Motor neuron (in vitro differentiated cells): ENCODE measurements around the gene C1orf21. TPM values are rescaled to one million over a fixed set of nuclear protein-coding genes. Genes with fewer than 3 reads are reported as not detected.

Experiments
- ATAC-seq, 8 experiments: fragments of 200-7000 bp; cut with Tn5 transposase; replicated peaks in 6 of 8; 2 replicates each; pipeline ENCODE4 v1.8.0; 2021; ENCODE audit warnings: mild to moderate bottlenecking in 8 of 8, moderate library complexity in 8 of 8
- H3K27ac ChIP-seq, 2 donors: fragments of 250-450 bp; sonication (Bioruptor Pico); 2 replicates each; pipeline ENCODE4 v1.9.0; 2021; ENCODE audit warnings: antibody characterized with exemption in 2 of 2, mild to moderate bottlenecking in 2 of 2, moderate library complexity in 1 of 2
- H3K4me1 ChIP-seq, 2 donors: fragments of 250-450 bp; sonication (Bioruptor Pico); replicated peaks in 1 of 2; 2 replicates each; pipeline ENCODE4 v1.6.1; 2021; ENCODE audit warnings: antibody characterized with exemption in 2 of 2, mild to moderate bottlenecking in 2 of 2, moderate library complexity in 1 of 2
- H3K4me3 ChIP-seq, 5 donors: fragments of 250-450 bp; sonication (Bioruptor Pico); 2 replicates each; pipeline ENCODE4 v1.9.0; 2021; ENCODE audit warnings: antibody characterized with exemption in 5 of 5, mild to moderate bottlenecking in 5 of 5, moderate library complexity in 4 of 5
- WGBS, 10 experiments: fragments of 450-650 bp; shearing (Covaris generic); methylation state at CpG; one replicate each; pipeline ENCODE4 v1.0.0; 2022; 5-methylcytosine and 5-hydroxymethylcytosine counted together
- in situ Hi-C, 9 experiments: fragments of 400-800 bp; cut with MboI; loops; one replicate each; pipeline ENCODE4 v1.15.0; 2021; ENCODE audit warnings: low sequenced_read_pairs in 9 of 9, low pct_unique_long_range_greater_than_20kb in 2 of 9; ENCODE audit not compliant: unreplicated experiment in 9 of 9
- total RNA-seq, 8 experiments: library from RNA; unstranded; fragments of 300-600 nt; gene quantifications; 2 replicates each; pipeline versions ENCODE4 v1.2.3 to v1.2.4, GENCODE V29; 2022

The C1orf21 gene
- total RNA-seq, 8 experiments from 2014 or later: 0.49 to 43.9 (median 17.9) TPM

- ATAC-seq: no peak
- WGBS, 10 experiments: 43 to 96% (median 91%) methylated on average over 1 to 7 of the region's 7 CpGs
- Histone ChIP-seq H3K4me3 (no peak overlapping the region), H3K27ac (no peak overlapping the region), H3K4me1 (peaks cover 7 to 13% of the 10 kb centered on the region in 2 donors)
- in situ Hi-C loops: no loop called here
Measured at GRCh38 chr1:184465489-184466146, 78.8 kb downstream of the C1orf21 start.

- Histone ChIP-seq H3K27ac (no peak overlapping the region), H3K4me1 (peaks cover 0 to 13% of the 10 kb centered on the region in 2 donors), H3K4me3 (no peak overlapping the region)
- in situ Hi-C loops: no loop called here
- peak in 2 of 8 experiments; percentile 16 to 17 for ATAC-seq
Measured at GRCh38 chr1:184467295-184467694, 80.5 kb downstream of the C1orf21 start.

- ATAC-seq: peak in 3 of 8 experiments; percentile 35 to 41 (median 41)
- H3K4me1 ChIP-seq: peaks cover 0 to 13% of the 10 kb centered on the region in 2 donors
- WGBS, 10 experiments: 20 to 100% (median 75%) methylated on average over 1 of the region's 1 CpG; no CpG with 5 or more reads in 1 of the 10 experiments
- no peak overlapping the region for H3K4me3 ChIP-seq
- in situ Hi-C loops: no loop called here
- no peak overlapping the region for H3K27ac ChIP-seq
Measured at GRCh38 chr1:184469396-184469795, 82.6 kb downstream of the C1orf21 start.

DNA sequence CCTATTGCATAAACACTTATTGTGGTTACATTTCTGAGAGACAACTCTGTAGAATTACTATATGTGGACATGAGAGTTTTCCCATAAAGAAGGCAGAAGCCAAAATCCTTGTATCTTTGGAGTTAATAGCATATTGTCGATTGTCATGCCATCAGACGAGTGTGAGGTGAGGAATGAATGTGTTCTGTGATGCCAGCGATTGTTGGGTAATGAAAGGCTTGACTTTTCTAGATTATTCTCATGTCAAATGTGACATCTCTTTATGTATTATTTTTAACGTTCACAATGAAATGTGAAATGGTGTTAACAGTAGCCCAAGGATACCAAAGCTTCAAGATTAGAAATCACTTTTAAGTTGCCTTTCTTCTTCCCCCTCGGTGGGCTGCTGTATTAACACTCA is 84.9 kb downstream of the C1orf21 start:
- H3K4me1 ChIP-seq: peaks cover 0 to 13% of the 10 kb centered on the region in 2 donors
- H3K27ac ChIP-seq: no peak overlapping the region
- no peak overlapping the region for H3K4me3 ChIP-seq
- 32 to 99% (median 73%) methylated on average over 1 to 5 of the region's 5 CpGs; no CpG with 5 or more reads in 2 of the 10 experiments for WGBS, 10 experiments
- ATAC-seq: no peak
- in situ Hi-C loops: no loop called here

DNA sequence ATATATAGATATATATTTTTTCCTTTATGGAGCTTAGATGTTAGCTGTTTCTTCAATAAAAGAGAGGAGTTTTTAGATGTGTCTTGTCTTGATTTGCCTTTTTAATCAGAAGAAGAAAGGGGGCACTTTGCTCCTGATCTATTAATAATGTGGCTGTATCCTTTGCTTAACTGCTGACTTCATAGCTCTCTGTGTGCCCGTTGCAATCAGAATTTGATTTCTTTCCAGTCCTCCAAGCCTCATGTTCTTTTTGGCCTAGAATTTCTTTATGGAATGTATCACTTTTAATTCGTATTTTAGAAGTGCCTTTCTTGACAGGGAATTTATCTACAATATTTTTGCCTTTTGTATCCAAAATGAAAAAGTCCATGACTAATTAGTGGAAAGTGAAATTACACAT is 85.3 kb downstream of the C1orf21 start:
- in situ Hi-C loops: no loop called here
- Histone ChIP-seq H3K4me3 (no peak overlapping the region), H3K27ac (no peak overlapping the region), H3K4me1 (peaks cover 0 to 12% of the 10 kb centered on the region in 2 donors)
- 0 to 100% (median 46%) methylated on average over 1 to 2 of the region's 2 CpGs; no CpG with 5 or more reads in 2 of the 10 experiments for WGBS, 10 experiments
- ATAC-seq: no peak

- in situ Hi-C loops: no loop called here
- ATAC-seq: no peak
- Histone ChIP-seq H3K4me1 (peaks cover 0 to 5% of the 10 kb centered on the region in 2 donors), H3K27ac (no peak overlapping the region), H3K4me3 (no peak overlapping the region)
- WGBS, 10 experiments: 74 to 100% (median 90%) methylated on average over 4 to 9 of the region's 9 CpGs
Measured at GRCh38 chr1:184473176-184473966, 86.5 kb downstream of the C1orf21 start.

- in situ Hi-C loops: no loop called here
- Histone ChIP-seq H3K4me3 (no peak overlapping the region), H3K4me1 (peaks cover 0 to 2% of the 10 kb centered on the region in 2 donors), H3K27ac (no peak overlapping the region)
- WGBS, 10 experiments: 65 to 94% (median 91%) methylated on average over 2 of the region's 2 CpGs; no CpG with 5 or more reads in 1 of the 10 experiments
- no peak for ATAC-seq
Measured at GRCh38 chr1:184476187-184476586, 89.4 kb downstream of the C1orf21 start.

GRCh38 chr1:184479435-184480167 is 92.8 kb downstream of the C1orf21 start:
- peaks cover 0 to 4% of the 10 kb centered on the region in 2 donors for H3K4me1 ChIP-seq
- no peak overlapping the region for H3K4me3 ChIP-seq
- ATAC-seq: no peak
- in situ Hi-C loops: no loop called here
- 81 to 99% (median 93%) methylated on average over 3 to 14 of the region's 14 CpGs for WGBS, 10 experiments
- H3K27ac ChIP-seq: no peak overlapping the region

GRCh38 chr1:184480736-184481135 is 93.9 kb downstream of the C1orf21 start:
- no peak overlapping the region for H3K4me3 ChIP-seq
- in situ Hi-C loops: no loop called here
- no peak for ATAC-seq
- H3K4me1 ChIP-seq: peaks cover 0 to 5% of the 10 kb centered on the region in 2 donors
- no peak overlapping the region for H3K27ac ChIP-seq
- WGBS, 10 experiments: 67 to 100% (median 82%) methylated on average over 1 to 5 of the region's 5 CpGs; no CpG with 5 or more reads in 1 of the 10 experiments

DNA sequence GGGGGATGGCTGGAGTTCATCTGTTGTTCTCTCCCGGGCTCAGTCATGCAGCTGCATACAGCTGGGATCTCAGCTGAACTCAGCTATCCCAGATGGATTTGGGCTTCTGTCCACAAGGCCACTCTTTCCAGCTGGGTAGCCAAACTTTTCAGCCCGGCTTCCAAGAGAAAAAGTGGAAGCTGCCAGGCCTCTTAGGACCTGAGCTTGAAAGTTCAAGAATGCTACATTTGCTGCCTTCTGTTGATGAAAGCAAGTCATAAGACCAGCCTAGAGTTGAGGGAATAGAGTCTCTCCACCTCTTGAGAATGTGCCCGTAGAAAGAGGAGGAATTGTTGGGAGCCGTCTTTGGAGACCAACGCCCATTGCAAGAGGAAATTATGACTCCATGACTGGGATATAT is 95.3 kb downstream of the C1orf21 start:
- peaks cover 0 to 5% of the 10 kb centered on the region in 2 donors for H3K4me1 ChIP-seq
- H3K27ac ChIP-seq: no peak overlapping the region
- no peak for ATAC-seq
- no peak overlapping the region for H3K4me3 ChIP-seq
- WGBS, 10 experiments: 10 to 100% (median 90%) methylated on average over 1 to 5 of the region's 5 CpGs; no CpG with 5 or more reads in 3 of the 10 experiments
- in situ Hi-C loops: no loop called here

- H3K4me3 ChIP-seq: no peak overlapping the region
- H3K4me1 ChIP-seq: peaks cover 0 to 11% of the 10 kb centered on the region in 2 donors
- WGBS, 10 experiments: 40 to 93% (median 83%) methylated on average over 1 to 3 of the region's 3 CpGs
- H3K27ac ChIP-seq: no peak overlapping the region
- in situ Hi-C loops: no loop called here
- ATAC-seq: peak in 2 of 8 experiments; percentile 74 to 82
Measured at GRCh38 chr1:184483101-184483683, 96.4 kb downstream of the C1orf21 start.

GRCh38 chr1:184485751-184486723 is 99.2 kb downstream of the C1orf21 start:
- peak in 1 of 8 experiments; percentile 20 for ATAC-seq
- Histone ChIP-seq H3K4me3 (no peak overlapping the region), H3K4me1 (peaks cover 0 to 26% of the 10 kb centered on the region in 2 donors), H3K27ac (no peak overlapping the region)
- in situ Hi-C loops: no loop called here
- 35 to 92% (median 83%) methylated on average over 1 to 9 of the region's 9 CpGs for WGBS, 10 experiments
